ENCODE results near the gene SULT2B1. TPM values are rescaled to one million over a fixed set of nuclear protein-coding genes. Genes with fewer than 3 reads are reported as not detected.

The SULT2B1 gene
- total and polyA plus RNA-seq, 2 experiments from 2014 or later = 0.20 TPM; not detected in 1

- Histone ChIP-seq H3K4me1 (ENCODE audit: low read depth) (peaks cover 16% of the 10 kb centered on the region), H3K9me3 (ENCODE audit: low read depth) (no peaks in the 10 kb centered on the region), H3K36me3 (no peaks in the 10 kb centered on the region), H3K27ac (peak overlapping the region; percentile 88), H3K27me3 (no peaks in the 10 kb centered on the region), H3K4me3 (peak overlapping the region; percentile 30)
- peak; percentile 17 for TF ChIP-seq CTCF (IDR thresholded peaks at IDR 0.05; ENCODE audit: low read depth, low read length)
- peak; percentile 95 to 99 for DNase-seq (ENCODE audit: low read depth in 1 of 2, low spot score in 1 of 2)
Observed at GRCh38 chr19:48637948-48638830, 86.2 kb downstream of the SULT2B1 start.

GRCh38 chr19:48638831-48639381 lies 86.9 kb downstream of the SULT2B1 start:
- H3K27ac ChIP-seq = peak overlapping the region; percentile 19
- H3K36me3 ChIP-seq = no peaks in the 10 kb centered on the region

GRCh38 chr19:48639483-48640375 lies 87.8 kb downstream of the SULT2B1 start:
- Histone ChIP-seq H3K4me1 (ENCODE audit: low read depth) (peaks cover 7% of the 10 kb centered on the region), H3K9me3 (ENCODE audit: low read depth) (no peaks in the 10 kb centered on the region), H3K36me3 (no peaks in the 10 kb centered on the region), H3K27ac (no peak overlapping the region), H3K4me3 (no peak overlapping the region), H3K27me3 (no peaks in the 10 kb centered on the region)
- TF ChIP-seq CTCF (IDR thresholded peaks at IDR 0.05; ENCODE audit: low read depth, low read length) = no peak
- DNase-seq (ENCODE audit: low read depth in 1 of 2, low spot score in 1 of 2) = no peak

More at GRCh38 chr19:48638831-48639381, 86.9 kb downstream of the SULT2B1 start:
- DNase-seq (ENCODE audit: low read depth in 1 of 2, low spot score in 1 of 2) = no peak
- H3K4me3 ChIP-seq = no peak overlapping the region
- no peaks in the 10 kb centered on the region for H3K9me3 ChIP-seq (ENCODE audit: low read depth)
- H3K27me3 ChIP-seq = no peaks in the 10 kb centered on the region
- no peak for TF ChIP-seq CTCF (IDR thresholded peaks at IDR 0.05; ENCODE audit: low read depth, low read length)
- peaks cover 13% of the 10 kb centered on the region for H3K4me1 ChIP-seq (ENCODE audit: low read depth)

GRCh38 chr19:48641850-48642249 lies 89.9 kb downstream of the SULT2B1 start:
- Histone ChIP-seq H3K9me3 (ENCODE audit: low read depth) (no peaks in the 10 kb centered on the region), H3K27me3 (no peaks in the 10 kb centered on the region), H3K27ac (no peak overlapping the region), H3K4me1 (ENCODE audit: low read depth) (peaks cover 4% of the 10 kb centered on the region), H3K4me3 (no peak overlapping the region), H3K36me3 (no peaks in the 10 kb centered on the region)
- no peak for DNase-seq (ENCODE audit: low read depth in 1 of 2, low spot score in 1 of 2)
- no peak for TF ChIP-seq CTCF (IDR thresholded peaks at IDR 0.05; ENCODE audit: low read depth, low read length)

- Histone ChIP-seq H3K4me3 (no peak overlapping the region), H3K4me1 (ENCODE audit: low read depth) (peaks cover 4% of the 10 kb centered on the region), H3K27ac (no peak overlapping the region), H3K27me3 (no peaks in the 10 kb centered on the region), H3K36me3 (no peaks in the 10 kb centered on the region), H3K9me3 (ENCODE audit: low read depth) (no peaks in the 10 kb centered on the region)
- TF ChIP-seq CTCF (IDR thresholded peaks at IDR 0.05; ENCODE audit: low read depth, low read length) = no peak
- DNase-seq (ENCODE audit: low read depth in 1 of 2, low spot score in 1 of 2) = no peak
Observed at GRCh38 chr19:48642862-48643261, 90.9 kb downstream of the SULT2B1 start.
